Activated CD4-positive, CD25-positive, alpha-beta regulatory T cell treated with anti-CD3 and anti-CD28 coated beads, Interleukin-2, amount 50 U/mL, for 72 hours (primary cell): Measurements from ENCODE around the gene CTNNA1.
"Not testable (repeated sequence)": the region's sequence is repeated elsewhere in the genome, so short reads cannot be mapped to it uniquely, and the experiment has no call there.

Source experiments
- DNase-seq: peaks from one replicate; pipeline ENCODE4 v3.0.0; 2021

The CTNNA1 gene

GRCh38 chr5:138725153-138725817 lies 27.9 kb upstream of the CTNNA1 start:
- no peak for DNase-seq

DNA sequence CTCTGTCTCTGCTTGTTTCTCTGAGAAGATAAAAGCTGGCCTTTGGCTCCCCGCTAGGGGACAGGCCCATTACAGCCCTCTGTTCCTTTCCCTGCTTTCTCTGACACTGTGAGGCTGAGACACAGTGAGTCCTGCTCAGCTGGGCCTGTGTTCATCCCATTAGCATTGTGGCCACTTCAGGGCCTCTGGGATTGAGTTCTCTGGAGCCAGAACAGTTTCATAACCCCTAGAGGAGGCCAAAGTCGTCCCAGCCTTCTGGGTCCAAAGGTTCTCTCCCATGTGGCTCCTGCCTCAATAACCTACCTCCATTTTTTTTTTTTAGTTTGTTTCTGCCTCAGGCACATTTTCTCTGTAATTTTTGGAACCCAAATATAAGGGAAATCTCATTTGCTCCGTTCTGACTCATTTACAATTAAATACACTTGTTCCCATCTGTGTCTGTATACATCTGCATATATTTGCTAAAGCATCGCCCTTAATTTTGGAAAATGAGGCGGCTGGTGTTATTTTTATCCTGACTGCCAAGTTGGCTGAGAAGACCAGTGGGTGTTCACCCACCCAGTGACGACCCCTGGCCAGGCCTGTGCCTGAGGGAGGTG lies 27.3 kb upstream of the CTNNA1 start:
- DNase-seq = no peak

GRCh38 chr5:138726848-138727247 lies 26.4 kb upstream of the CTNNA1 start:
- no peak for DNase-seq

DNA sequence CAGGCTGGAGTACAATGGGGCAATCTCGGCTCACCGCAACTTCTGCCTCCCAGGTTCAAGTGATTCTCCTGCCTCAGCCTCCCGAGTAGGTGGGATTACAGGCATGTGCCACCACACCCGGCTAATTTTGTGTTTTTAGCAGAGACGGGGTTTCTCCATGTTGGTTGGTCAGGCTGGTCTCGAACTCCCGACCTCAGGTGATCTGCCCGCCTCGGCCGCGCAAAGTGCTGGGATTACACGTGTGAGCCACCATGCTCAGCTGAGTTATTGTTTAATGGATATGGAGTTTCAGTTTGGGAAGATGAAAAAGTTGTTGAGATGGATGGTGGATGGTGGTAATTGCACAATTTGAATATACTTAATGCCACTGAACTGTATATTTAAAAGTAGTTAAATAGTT lies 22.7 kb upstream of the CTNNA1 start:
- DNase-seq = not testable (repeated sequence)

DNA sequence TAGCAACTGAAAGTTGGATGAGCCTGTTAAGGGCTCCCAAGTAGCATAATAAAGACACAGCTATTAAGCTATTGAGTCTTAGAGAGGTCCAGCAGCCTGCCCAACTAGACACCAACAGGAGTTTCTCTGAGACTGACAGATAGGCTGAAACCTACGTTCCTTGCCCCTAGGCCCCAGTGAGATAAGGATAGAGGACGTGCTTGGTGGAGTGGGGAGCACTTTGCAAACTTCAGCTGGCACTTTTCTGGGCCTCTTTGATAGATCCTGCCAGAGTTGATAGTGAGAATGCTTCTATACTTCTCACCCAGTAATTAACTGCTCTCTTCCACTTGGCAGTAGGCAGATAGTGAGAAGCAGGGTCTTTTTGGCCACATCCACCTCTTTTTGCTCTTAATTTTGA lies 20.8 kb upstream of the CTNNA1 start:
- no peak for DNase-seq

GRCh38 chr5:138732933-138733332 lies 20.3 kb upstream of the CTNNA1 start:
- no peak for DNase-seq

GRCh38 chr5:138733509-138733908 lies 19.7 kb upstream of the CTNNA1 start:
- no peak for DNase-seq

DNA sequence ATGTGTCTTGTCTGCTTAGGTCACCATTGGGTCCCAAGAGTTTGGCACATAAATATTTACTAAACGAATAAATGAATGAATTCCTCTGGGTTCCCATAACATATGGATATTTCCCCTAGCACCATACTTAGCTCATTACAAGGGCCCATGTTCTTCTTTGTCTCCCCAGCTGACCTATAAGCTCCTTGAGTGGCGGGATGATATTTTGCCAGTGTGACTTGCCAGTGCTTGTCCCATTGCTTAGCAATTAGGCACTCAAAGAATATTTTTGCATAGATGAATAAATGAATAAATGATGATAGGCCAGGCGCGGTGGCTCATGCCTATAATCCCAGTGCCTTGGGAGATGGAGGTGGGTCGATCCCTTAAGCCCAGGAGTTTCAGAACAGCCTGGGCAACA lies 16.9 kb upstream of the CTNNA1 start:
- no peak for DNase-seq

DNA sequence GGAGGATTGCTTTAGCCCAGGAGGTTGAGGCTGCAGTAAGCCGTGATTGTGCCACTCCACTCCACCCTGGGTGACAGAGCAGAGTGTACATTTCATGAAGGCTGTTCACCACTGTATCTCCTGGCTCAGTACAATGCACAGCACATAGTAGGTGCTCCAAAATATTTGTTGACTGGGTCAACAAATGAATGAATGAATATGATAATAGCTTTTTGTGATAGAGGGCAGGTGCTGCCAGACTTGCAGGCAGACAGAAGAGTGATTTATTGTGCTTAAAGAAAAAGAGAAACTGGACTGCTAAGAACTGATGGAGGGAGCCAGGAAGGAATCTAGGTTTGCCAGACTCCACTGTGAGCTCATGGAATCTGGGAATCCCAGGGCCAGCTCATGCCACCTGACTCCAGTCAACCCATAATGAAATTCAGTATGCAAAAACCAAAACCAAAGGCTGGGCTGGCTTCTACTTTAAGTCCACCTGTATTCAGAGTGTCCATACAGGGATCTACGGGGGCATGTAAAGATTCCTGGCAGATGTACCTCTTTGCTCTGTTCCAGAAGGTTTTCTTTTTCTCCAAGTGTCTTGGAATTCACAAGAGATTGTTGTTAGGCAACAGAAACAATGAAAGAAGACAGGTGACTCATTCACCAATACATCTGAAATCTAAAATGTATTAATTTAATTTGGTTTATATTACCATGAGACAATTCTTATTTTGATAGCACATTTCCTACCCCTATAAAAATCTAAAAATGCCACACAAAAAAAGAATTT lies 15.5 kb upstream of the CTNNA1 start:
- no peak for DNase-seq

GRCh38 chr5:138738399-138738798 lies 14.8 kb upstream of the CTNNA1 start:
- DNase-seq = no peak

GRCh38 chr5:138739938-138740337 lies 13.3 kb upstream of the CTNNA1 start:
- no peak for DNase-seq

- no peak for DNase-seq
These were observed 9.7 kb upstream of the CTNNA1 start for GRCh38 chr5:138743484-138743883.

DNA sequence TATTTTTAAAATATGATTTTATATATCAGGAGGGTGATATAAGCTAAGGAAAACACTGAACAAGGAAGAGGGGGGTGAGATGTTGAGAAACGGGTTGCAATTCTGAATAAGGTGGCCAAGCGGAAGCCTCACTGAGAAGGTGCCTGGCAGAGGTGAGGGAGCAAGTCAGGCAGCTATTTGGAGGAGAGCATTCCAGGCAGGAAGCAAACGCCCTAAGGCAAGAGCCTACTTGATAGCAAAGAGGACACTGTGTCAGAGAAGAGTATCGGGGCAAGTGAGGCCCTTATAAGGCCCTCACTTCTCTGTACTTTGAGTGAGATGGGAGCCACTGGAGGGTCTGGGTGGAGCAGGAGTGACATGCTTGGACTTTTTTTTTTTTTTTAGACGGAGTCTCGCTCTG lies 8.0 kb upstream of the CTNNA1 start:
- DNase-seq = no peak

DNA sequence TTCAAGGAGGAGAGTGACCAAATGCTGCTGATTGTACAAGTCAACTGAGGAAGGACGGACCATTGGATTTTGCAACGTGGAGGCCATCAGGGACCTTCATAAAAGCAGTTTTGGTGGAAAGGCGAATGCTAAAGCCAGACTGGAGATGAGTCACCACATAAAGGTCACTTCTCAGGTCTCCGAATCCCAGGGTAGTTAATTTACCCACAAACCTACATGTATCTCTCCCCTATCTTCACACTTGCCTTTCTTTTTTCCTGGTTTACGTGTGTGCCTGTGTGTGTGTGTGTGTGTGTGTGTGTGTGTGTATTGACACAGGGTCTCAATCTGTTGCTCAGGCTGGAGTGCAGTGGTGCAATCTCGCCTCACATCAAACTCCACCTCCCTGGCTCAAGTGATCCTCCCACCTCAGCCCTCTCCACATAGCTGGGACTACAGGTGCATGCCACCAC lies 4.6 kb upstream of the CTNNA1 start:
- DNase-seq = no peak

GRCh38 chr5:138751344-138751743 lies 1.9 kb upstream of the CTNNA1 start:
- not testable (repeated sequence) for DNase-seq

GRCh38 chr5:138752341-138752950 lies 779 bp upstream of the CTNNA1 start:
- no peak for DNase-seq

DNA sequence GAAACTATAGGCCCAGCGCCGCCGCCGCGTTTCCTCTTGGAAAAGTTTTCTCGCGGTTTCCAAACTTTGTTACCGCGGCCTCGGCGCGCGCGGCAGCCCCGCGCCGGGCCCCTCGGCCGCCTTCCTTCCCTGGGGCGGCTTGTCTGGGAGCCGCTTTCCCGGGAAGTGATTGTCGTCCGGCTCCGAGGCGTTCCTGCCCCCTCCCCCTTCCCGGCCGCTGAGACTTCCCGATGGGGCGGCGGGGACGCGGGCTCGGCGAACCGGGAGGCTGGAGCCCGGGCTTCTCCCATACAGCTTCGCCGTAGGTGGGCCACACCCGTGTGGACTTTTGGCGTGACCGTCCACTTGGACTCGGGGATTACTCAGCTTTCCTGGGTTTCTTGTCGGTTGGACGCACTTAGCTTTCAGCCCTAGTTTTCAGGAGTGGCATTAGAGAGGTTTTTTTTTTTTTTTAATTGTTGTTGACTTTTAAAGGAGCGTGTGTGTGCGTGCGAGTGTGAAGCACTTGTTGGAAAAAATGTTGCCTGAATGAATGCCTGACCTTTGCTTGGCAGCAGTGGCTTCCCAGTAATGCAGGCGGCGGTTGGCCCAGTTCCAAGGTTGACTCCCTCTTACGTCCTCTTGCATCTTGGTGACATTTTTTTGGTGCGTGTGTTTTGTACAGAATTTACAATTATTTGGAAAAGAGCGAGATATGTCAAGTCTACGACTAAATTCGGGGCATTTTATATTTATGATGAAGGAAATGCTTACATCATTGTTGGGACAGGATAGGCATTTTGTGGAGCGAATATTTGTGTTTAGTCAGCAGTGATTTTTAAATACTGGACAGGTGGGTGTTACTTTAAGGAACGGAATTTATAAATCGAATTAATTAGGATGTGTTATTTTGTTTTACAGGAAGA lies 821 bp downstream of the CTNNA1 start:
- peak; percentile 60 for DNase-seq

- no peak for DNase-seq
These were observed 1.5 kb downstream of the CTNNA1 start for GRCh38 chr5:138754699-138755057.

- no peak for DNase-seq
These were observed 2.0 kb downstream of the CTNNA1 start for GRCh38 chr5:138755084-138755748.

- DNase-seq = no peak
These were observed 4.0 kb downstream of the CTNNA1 start for GRCh38 chr5:138757061-138757776.

DNA sequence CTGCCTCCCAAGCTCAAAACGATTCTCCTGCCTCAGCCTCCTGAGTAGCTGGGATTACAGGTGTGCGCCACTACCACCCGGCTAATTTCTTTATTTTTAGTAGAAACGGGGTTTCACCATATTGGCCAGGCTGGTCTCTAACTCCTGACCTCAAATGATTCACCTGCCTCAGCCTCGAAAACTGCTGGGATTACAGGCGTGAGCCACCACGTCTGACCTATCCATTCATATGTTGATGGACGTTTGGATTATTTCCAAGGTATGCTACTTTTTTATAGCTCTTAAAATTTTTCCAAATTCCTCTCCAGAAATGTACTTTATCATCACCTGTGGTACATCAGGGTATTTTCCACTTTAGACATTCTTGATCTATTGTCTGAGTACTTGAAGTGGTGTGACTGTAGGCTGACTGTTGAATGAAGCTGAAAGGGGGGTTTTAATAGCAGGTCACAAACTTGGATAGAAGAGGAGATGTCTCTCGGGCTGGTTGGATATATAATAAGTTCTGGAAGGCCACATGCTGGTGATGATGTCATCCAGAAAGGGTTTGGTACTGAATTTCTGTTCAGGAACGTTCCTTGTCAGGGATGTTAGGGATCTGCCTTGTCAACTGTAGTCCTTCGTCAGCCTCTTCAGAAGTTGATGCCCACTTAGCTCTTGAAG lies 7.4 kb downstream of the CTNNA1 start:
- no peak for DNase-seq
